Activated naive CD4-positive, alpha-beta T cell treated with anti-CD3 and anti-CD28 coated beads, Interleukin-2, amount 50 U/mL, for 72 hours (primary cell): Measurements from ENCODE around the gene TXNDC12. TPM values are rescaled to one million over a fixed set of nuclear protein-coding genes. Genes with fewer than 3 reads are reported as not detected.
"Not testable (repeated sequence)": the region's sequence is repeated elsewhere in the genome, so short reads cannot be mapped to it uniquely, and the experiment has no call there.

Experiments used
- ATAC-seq, 2 donors: fragments of 150-1000 bp; cut with Tn5 transposase; 2 replicates each; pipeline ENCODE4 v1.10.0; 2021; ENCODE audit warnings: mild to moderate bottlenecking in 2 of 2, moderate library complexity in 2 of 2
- DNase-seq, 2 donors: peaks; one replicate each; pipeline ENCODE4 v3.0.0; 2021 to 2022; ENCODE audit warnings: low spot score in 2 of 2
- H3K27ac Mint-ChIP-seq, 2 donors: one replicate each; pipeline ENCODE4 v1.8.0; 2022; ENCODE audit warnings: mild to moderate bottlenecking in 2 of 2, mixed read lengths in 2 of 2
- H3K36me3 Mint-ChIP-seq, 2 donors: one replicate each; pipeline ENCODE4 v1.8.0; 2022; ENCODE audit warnings: mixed read lengths in 2 of 2
- H3K9me3 Mint-ChIP-seq, 2 donors: one replicate each; pipeline ENCODE4 v1.8.0; 2022; ENCODE audit warnings: mixed read lengths in 2 of 2
- total RNA-seq, 2 donors: library from RNA; stranded (reverse); gene quantifications; one replicate each; pipeline ENCODE4 v1.2.3, GENCODE V29; 2022

Gene TXNDC12
- total RNA-seq: 10 to 100 TPM; 42.8 to 45.0 TPM

DNA sequence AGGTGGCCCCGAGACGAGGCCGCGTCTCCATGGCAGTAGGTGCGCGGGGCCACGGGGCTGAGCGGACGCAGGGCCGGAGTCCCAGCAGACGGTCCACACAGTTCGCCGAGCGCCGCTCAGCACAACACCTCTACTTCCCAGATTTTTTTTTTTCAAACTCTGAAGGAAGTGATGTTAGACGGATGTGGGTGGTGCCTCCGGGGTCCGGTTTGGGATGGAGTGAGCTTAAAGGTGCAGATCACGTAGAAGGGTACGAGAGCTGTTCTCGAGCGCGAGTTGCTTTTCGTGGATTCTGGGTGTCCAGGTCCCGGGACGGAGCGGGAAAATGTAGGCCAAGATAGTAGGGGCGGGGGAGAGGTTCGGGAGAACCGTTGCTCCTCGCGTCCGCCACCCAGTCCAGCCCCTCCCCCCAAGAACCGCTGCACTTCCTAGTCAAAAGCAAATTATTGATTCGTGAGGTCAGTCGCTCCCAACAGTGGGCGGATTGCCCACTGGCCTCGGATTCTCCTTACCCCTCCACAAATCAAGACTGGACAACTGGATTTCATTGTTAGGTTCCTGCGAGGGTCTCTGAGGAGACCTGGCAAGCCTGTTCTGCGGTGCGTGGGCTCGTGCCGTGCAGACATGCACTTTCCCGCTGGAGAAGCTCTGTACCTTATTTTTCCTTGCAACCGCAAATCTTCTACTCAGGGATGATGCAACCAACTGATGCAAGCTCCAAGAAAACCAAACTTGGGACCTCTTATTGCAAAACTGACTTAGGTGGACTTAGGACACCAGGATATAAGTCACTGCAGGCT, at the start of gene TXNDC12:
Gene TXNDC12, minus strand, starts transcription at position 126 of the 800 bp plus-strand sequence. Its CDS starts 95 bp downstream, at position 31.
- peak; percentile 64 to 82 for DNase-seq
- peak; percentile 69 to 75 for ATAC-seq
- Mint-ChIP-seq H3K9me3 (no peaks in the 10 kb centered on the region), H3K27ac (peak within 1 kb of the TSS; percentile 94 to 96), H3K36me3 (peaks cover 43 to 47% of the 10 kb centered on the region in 2 donors)

DNA sequence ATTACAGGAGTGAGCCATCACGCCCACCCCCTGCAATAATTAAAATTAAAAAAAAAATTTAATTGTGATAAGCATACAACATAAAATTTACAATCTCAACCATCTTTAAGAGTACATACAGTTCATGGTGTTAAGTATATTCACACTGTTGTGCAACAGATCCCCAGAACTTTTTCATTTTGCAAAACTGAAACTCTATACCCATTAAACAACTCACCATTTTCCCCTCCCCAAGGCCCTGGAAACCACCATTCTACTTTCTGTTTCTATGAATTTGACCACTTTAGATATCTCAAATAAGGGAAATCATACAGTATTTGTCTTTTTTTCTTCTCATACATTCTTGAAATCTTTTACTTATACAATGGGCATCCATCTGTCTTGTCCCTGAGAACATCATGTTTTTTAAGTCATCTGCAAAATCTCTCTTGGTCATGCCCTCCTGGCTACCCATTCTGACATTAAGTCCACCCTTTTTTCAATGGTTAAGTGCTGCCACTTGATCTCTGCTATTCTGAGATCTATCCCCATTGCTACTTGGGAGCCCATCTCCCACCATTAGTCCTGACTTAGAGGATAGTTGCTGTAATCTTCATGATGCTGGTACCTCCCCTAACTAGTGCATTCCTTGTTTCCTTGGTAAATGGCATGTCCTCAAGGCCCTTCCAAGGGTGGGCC, 47.5 kb upstream of the TXNDC12 start:
- Mint-ChIP-seq H3K27ac (peak overlapping the region in 1 of 2 donors; percentile 16), H3K9me3 (no peaks in the 10 kb centered on the region), H3K36me3 (no peaks in the 10 kb centered on the region)
- ATAC-seq: peak; percentile 67 to 80
- DNase-seq: no peak

DNA sequence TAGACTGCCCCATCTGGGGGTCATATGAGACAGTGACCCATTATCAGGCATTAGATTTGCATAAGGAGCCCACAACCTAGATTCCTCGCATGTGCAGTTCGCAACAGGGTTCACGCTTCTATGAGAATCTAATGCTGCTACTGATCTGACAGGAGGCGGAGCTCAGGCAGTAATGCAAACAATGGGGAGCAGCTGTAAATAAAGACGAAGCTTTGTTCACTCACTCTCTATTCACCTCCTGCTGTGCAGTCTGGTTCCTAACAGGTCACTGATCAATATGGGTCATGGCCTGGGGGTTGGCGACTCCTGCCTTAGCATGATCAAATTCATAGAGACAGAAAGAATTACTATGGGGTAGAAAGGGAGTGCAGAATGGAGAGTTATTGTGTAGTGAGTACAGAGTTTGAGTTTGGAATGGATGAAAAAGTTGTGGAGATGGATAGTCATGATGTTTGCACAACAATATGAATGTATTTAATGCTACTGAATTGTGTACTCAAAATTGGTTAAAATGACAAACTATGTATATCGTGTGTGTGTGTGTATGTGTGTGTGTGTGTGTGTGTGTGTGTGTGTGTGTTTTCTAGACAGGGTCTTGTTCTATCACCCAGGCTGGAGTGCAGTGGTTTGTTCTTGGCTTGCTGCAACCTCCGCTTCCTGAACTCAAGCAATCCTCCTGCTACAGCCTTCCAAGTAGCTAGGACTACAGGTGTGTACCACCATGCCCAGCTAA, 43.3 kb upstream of the TXNDC12 start:
- no peaks in the 10 kb centered on the region for H3K9me3 Mint-ChIP-seq
- no peak for DNase-seq
- ATAC-seq: no peak
- no peak overlapping the region for H3K27ac Mint-ChIP-seq
- no peaks in the 10 kb centered on the region for H3K36me3 Mint-ChIP-seq

DNA sequence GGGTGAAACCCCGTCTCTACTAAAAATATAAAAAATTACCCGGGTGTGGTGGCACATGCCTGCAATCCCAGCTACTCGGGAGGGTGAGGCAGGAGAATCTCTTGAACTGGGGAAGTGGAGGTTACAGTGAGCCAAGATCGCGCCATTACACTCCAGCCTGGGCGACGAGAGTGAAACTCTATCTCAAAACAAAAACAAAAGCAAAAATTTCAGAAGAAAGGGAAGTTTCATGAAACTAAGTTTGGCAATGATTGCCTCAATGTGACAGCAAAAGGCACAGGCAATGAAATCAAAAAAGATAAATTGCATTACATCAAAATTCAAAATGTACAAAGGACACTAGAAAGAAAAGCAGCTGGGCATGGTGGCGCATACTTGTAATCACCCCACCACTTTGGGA, 41.2 kb upstream of the TXNDC12 start:
- no peak for ATAC-seq
- H3K27ac Mint-ChIP-seq: no peak overlapping the region
- no peaks in the 10 kb centered on the region for H3K9me3 Mint-ChIP-seq
- no peak for DNase-seq
- H3K36me3 Mint-ChIP-seq: peaks cover 0 to 5% of the 10 kb centered on the region in 2 donors

DNA sequence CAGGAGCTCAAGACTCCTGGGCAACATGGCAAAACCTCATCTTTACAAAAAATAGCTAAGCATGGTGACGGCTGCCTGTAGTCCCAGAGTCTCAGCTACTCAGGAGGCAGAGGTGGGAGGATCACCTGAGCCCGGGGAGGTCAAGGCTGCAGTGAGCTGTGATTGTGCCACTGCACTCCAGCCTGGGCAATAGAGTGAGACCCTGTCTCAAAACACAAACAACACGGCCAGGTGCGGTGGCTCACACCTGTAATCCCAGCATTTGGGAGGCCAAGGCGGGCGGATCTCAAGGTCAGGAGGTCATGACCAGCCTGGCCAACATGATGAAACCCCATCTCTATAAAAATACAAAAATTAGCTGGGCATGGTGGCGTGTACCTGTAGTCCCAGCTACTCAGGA, 39.3 kb upstream of the TXNDC12 start:
- H3K9me3 Mint-ChIP-seq, ATAC-seq, DNase-seq, H3K27ac Mint-ChIP-seq: not testable (repeated sequence)
- peaks cover 0 to 20% of the 10 kb centered on the region in 2 donors for H3K36me3 Mint-ChIP-seq

DNA sequence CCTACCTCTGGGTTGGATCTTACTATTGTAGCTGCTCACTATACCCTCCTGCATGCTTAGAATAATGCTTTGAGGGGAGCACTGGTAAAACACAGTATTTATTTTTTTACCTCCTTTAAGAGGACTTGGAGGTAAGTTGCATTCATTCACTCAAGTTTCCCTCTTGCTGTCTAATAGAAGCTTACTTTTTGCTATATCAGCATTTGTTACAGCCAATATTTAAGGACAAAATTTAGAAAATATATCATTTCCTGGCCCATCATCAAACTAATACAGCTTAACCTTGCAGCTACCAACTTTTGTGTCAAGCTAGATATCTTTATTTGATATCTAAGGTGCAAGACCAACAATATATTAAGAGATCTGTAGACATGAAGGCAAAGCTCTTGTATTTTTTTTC, 32.9 kb upstream of the TXNDC12 start:
- not testable (repeated sequence) for DNase-seq, H3K9me3 Mint-ChIP-seq, ATAC-seq, H3K27ac Mint-ChIP-seq
- peaks cover 9 to 31% of the 10 kb centered on the region in 2 donors for H3K36me3 Mint-ChIP-seq

DNA sequence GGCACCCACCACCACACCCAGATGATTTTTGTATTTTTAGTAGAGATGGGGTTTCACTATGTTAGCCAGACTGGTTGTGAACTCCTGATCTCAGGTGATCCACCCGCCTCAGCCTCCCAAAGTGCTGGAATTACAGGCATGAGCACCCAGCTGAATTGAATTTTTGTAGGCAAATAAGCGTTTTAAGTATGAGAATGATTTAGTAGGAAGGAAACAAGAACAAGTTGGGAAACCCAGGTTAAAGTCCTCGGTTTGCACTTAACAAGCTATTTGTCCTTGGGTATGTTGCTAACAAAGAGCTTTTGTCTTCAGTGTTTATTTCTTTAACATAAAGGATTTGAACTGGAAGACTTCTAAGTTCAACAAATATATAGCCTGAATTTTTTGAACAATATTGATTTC, 25.0 kb upstream of the TXNDC12 start:
- DNase-seq (no peak), ATAC-seq (no peak)
- H3K36me3 Mint-ChIP-seq: no peaks in the 10 kb centered on the region
- no peak overlapping the region for H3K27ac Mint-ChIP-seq
- H3K9me3 Mint-ChIP-seq: no peaks in the 10 kb centered on the region

DNA sequence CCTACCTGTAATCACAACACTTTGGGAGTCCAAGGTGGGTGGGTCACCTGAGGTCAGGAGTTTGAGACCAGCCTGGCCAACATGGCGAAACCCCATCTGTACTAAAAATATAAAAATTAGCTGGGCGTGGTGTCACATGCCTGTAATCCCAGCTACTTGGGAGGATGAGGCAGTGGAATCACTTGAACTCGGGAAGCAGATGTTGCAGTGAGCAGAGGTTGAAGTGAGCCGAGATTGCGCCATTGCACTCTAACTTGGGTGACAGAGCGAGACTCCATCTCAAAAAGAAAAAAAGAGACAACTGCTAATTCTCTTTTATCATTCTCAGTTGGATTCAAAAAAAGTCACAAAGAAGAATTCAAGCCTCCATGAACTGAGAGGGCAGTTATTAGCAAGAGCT, 22.3 kb upstream of the TXNDC12 start:
- not testable (repeated sequence) for DNase-seq, H3K36me3 Mint-ChIP-seq, H3K9me3 Mint-ChIP-seq, ATAC-seq
- peak overlapping the region in 1 of 2 donors; percentile 32 for H3K27ac Mint-ChIP-seq

DNA sequence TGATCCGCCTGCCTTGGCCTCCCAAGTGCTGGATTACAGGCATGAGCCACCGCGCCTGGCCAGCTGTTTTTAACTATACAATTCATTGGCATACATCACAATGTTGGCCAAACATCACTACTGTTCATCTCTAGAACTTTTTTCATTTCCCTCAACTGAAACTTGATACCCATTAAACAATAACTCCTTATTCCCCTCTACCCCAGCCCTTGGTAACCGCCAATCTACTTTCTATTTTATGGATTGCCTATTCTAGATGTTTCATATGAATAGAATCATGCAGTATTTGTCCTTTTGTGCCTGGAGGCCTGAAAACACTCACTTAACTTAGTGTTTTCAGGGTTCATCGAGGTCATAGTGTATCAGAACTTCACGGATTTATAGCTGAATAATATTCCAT, 17.3 kb upstream of the TXNDC12 start:
- H3K9me3 Mint-ChIP-seq: no peaks in the 10 kb centered on the region
- ATAC-seq: no peak
- H3K36me3 Mint-ChIP-seq: peaks cover 0 to 6% of the 10 kb centered on the region in 2 donors
- DNase-seq: no peak
- H3K27ac Mint-ChIP-seq: peak overlapping the region; percentile 34 to 69

DNA sequence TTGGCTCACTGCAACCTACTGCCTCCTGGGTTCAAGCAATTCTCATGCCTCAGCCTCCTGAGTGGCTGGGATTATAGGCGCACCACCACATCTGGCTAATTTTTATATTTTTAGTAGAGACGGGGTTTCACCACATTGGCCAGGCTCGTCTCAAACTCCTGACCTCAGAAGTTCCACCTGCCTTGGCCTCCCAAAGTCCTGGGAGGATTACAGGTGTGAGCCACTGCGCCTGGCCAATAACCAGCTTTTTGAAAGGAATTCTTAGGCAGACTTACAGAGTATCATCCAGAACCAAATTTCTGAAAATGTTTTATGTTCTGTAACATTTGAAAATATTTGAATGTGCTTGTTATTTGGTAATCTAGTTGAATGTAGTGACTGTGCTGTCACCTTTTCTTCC, 15.7 kb upstream of the TXNDC12 start:
- no peak for ATAC-seq
- H3K27ac Mint-ChIP-seq: no peak overlapping the region
- no peak for DNase-seq
- no peaks in the 10 kb centered on the region for H3K9me3 Mint-ChIP-seq
- H3K36me3 Mint-ChIP-seq: peaks cover 0 to 6% of the 10 kb centered on the region in 2 donors

DNA sequence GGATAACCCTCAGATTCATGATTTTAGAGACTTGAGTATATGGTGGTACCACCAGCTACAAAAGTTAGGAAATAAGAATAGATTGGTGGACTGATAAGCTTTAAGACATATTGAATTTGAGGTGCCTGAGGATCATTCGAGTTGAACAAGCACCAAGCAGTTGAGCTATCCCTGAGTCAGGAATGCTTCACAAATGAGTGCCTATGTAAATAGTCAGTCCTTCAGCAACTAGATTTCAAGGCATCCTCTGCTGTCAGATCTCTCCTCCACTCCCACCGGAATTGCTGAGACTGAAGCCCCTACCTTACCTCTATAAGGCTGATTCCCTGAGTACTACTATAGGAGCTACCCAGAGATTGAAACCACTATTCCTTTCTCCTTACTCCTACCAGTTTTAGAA, 8.2 kb upstream of the TXNDC12 start:
- H3K27ac Mint-ChIP-seq: no peak overlapping the region
- no peak for DNase-seq
- ATAC-seq: no peak
- H3K36me3 Mint-ChIP-seq: peaks cover 0 to 17% of the 10 kb centered on the region in 2 donors
- H3K9me3 Mint-ChIP-seq: no peaks in the 10 kb centered on the region

DNA sequence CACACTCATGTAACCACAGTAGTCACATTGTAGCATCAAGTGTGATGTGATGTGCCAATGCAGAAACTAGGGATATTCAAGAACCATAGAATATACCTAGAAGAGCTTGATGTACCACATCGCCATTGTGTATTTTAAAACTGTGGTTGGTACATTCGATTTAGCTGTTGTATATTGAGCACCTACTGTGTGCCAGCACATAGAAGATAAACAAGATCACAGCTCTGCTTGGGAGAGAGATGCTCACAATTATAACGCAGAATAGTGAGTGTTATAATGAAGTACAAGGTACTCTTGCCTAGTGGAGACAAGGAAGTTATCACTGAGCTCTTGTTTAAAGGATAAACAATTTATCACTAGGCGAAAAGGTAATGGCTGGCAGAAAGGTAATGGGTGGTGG, 5.8 kb upstream of the TXNDC12 start:
- Mint-ChIP-seq H3K27ac (no peak overlapping the region), H3K36me3 (peaks cover 19 to 31% of the 10 kb centered on the region in 2 donors), H3K9me3 (no peaks in the 10 kb centered on the region)
- ATAC-seq (no peak), DNase-seq (no peak)

DNA sequence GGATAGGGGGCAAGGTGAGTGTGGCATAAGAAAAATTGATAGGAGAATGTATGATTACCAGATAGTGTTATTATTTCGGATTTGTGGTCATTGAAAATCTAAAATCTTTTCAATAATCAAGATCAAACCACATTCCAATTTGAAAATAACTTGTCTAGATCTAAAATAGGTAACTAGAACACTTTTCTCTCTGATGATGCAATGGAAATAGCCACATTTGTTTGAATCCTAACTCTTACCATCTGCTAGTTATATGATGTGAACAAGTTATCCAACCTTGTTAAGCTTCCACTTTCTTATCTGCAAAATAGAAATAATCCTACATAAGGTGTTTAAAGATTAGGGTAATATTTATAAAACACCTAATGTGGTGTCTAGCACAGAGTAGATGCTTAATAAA, 4.9 kb upstream of the TXNDC12 start:
- peaks cover 29 to 37% of the 10 kb centered on the region in 2 donors for H3K36me3 Mint-ChIP-seq
- H3K27ac Mint-ChIP-seq: no peak overlapping the region
- DNase-seq (no peak), ATAC-seq (no peak)
- no peaks in the 10 kb centered on the region for H3K9me3 Mint-ChIP-seq

DNA sequence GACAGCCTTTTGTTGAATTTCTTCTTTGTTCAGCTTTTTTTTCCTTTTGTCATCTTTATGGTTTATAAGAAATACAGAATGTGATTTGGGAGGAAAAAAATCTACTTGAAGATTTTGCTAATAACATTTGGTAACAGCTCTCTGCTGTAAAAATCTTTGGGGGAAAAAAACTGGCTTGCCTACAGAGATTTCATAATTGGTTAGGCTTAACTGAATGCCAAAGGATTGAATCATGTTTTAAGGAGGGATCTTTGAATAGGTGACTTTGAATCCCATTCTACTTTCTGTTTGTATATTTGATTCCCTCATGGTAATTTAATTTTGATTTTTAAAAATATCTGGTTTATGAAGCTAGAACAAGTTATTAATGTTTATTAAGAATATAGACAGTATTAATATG, 4.3 kb upstream of the TXNDC12 start:
- no peak for DNase-seq

DNA sequence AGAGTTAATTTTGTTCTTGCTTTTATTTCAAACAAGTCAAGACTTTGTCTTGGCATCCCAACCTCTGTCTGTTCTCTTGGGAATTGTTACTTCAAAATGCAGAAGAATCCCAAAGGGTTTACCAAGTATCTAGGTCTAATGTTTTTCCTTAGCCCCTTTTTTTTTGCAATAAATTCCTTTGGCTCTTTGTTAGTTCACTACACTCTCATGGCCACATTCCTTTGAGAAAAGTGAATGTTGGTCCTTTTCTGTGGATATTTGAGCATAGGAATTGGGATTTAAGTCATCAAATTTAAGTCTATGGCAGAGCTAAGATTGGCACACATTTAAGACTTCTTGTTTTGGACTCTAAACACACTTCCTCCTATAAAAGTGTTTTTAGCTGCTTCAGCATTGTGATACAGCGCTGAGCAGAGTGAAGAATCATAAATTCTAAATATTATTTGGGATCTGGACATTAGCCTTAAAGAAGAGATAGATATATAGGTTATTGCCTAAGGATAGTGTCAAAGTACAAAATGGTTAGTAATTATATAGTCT, 3.0 kb upstream of the TXNDC12 start:
- Mint-ChIP-seq H3K9me3 (no peaks in the 10 kb centered on the region), H3K36me3 (peaks cover 43% of the 10 kb centered on the region in 2 donors), H3K27ac (peak overlapping the region; percentile 28 to 57)
- ATAC-seq: no peak
- DNase-seq: no peak

More for the DNA sequence above, 4.3 kb upstream of the TXNDC12 start:
- Mint-ChIP-seq H3K9me3 (no peaks in the 10 kb centered on the region), H3K36me3 (peaks cover 34 to 43% of the 10 kb centered on the region in 2 donors), H3K27ac (no peak overlapping the region)
- no peak for ATAC-seq

DNA sequence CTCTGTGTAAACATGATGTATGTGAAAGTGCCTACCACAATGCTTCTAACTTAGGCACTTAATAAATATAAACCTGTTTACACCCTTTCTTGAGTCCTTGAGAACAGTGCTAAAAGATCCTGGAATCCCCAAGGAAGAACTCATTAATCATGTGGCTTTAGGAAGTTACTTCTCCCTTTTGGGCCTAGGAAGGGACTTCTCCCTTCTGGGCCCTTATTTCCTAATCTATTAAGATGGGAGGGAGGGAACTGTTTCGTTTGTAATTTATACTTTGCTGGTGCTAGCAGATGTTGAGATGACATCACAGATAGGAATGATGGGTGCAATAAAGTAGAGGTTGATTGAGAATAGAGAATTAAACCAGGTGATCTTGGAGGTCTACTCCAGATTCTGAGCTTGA, 2.3 kb upstream of the TXNDC12 start:
- DNase-seq: no peak
- H3K27ac Mint-ChIP-seq: peak overlapping the region; percentile 96 to 99
- H3K9me3 Mint-ChIP-seq: no peaks in the 10 kb centered on the region
- no peak for ATAC-seq
- peaks cover 43 to 48% of the 10 kb centered on the region in 2 donors for H3K36me3 Mint-ChIP-seq

DNA sequence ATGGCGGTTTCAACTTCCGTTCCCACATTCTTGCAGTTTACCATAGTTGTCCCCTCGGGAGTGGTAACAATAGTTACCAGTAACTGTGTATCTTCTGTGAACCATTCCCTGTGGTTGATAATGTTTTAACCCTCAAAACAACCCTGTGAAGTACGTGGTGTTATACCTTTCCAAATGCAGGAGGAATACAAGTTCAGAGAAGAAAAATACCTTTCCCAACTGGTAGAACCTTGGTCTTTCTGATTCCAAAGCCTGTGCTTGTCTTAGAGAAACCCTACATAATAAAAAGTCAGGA, 1.9 kb upstream of the TXNDC12 start:
- no peak for DNase-seq
- Mint-ChIP-seq H3K27ac (peak overlapping the region; percentile 96 to 99), H3K9me3 (no peaks in the 10 kb centered on the region), H3K36me3 (peaks cover 43 to 51% of the 10 kb centered on the region in 2 donors)
- peak in 1 of 2 donors; percentile 36 for ATAC-seq
